ENCODE measurements around the gene SLC4A1AP.
"Not testable (repeated sequence)": the region's sequence is repeated elsewhere in the genome, so short reads cannot be mapped to it uniquely, and the experiment has no call there.

Gene SLC4A1AP

DNA sequence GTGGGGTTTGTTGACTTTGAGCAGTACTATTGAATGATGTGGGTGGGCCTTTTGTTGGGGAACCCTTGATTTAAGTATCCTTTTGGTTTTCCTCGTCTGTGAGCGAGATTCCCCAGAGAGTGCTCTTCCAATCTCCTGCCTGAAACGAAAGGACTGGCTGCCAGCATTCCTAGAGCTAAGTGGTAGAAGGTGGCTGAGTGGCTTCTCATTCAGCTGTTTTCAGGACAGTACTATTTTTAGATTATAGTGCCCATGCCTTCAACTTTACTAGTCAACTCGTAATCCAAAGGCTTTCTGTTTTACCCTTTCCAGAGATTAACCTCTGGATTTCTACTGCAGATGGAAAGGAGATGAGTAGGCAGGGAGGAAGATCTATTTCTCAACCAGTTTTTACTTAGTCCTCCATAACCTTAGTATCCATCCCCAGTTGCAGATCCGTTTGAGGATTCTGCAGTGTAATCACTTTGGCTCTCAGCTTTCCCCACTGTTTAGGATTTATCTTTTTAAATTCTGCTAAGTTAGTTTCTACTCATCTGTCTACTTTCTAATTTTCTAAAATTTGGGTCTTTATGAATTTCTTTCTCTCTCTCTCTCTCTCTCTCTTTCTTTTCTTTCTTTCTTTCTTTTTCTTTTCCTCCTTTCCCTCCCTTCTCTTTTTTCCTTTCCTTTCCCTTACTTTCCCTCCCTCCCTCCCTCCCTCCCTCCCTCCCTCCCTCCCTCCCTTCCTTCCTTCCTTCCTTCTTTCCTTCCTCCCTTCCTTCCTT, 9.2 kb downstream of the SLC4A1AP start:
- Histone ChIP-seq H4K20me1 (ENCODE audit: insufficient read depth, low read length) (no peaks in the 10 kb centered on the region), H3K4me1 (ENCODE audit: low read length) (no peaks in the 10 kb centered on the region), H3K36me3 (replicated peaks; ENCODE audit: low read depth, low read length) (peaks cover 24% of the 10 kb centered on the region), H3K4me2 (ENCODE audit: low read length) (no peak overlapping the region), H2AFZ (ENCODE audit: low read depth, low read length) (no peak overlapping the region), H3K27ac (ENCODE audit: low read length) (no peak overlapping the region), H3K9ac (ENCODE audit: low read length) (no peak overlapping the region), H3K27me3 (ENCODE audit: low read depth, low read length) (no peaks in the 10 kb centered on the region), H3K4me3 (ENCODE audit: low read length) (no peak overlapping the region), H3K79me2 (ENCODE audit: low read length) (no peaks in the 10 kb centered on the region), H3K9me3 (ENCODE audit: insufficient read depth, low read length) (no peaks in the 10 kb centered on the region)
- no peak for TF ChIP-seq EZH2phosphoT487 (IDR thresholded peaks at IDR 0.05; ENCODE audit: low read depth)
- TF ChIP-seq CTCF (IDR thresholded peaks at IDR 0.05; ENCODE audit: low read depth, low read length), result no peak

DNA sequence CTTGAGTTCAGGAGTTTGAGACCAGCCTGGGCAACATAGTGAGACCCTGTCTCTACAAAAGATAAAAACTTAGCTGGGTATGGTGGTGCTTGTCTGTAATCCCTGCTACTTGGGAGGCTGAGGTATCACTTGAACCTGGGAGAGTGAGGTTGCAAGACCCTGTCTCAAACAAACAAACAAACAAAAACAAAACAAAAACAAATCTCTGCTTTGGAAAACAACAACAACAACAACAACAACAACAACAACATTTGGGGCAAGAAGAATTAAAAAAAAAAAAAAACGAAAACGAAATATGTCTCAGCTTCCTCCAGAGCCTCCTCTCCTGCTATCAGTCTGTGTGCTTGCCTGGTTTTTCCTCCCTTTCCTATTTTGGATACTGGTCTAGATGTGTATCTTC, 16.9 kb downstream of the SLC4A1AP start:
- H3K4me2 ChIP-seq (ENCODE audit: low read length), result no peak overlapping the region
- H3K36me3 ChIP-seq (replicated peaks; ENCODE audit: low read depth, low read length), result peaks cover 22% of the 10 kb centered on the region
- H2AFZ ChIP-seq (ENCODE audit: low read depth, low read length), result no peak overlapping the region
- no peak overlapping the region for H3K9ac ChIP-seq (ENCODE audit: low read length)
- TF ChIP-seq EZH2phosphoT487 (IDR thresholded peaks at IDR 0.05; ENCODE audit: low read depth) (no peak), CTCF (IDR thresholded peaks at IDR 0.05; ENCODE audit: low read depth, low read length) (no peak)
- H4K20me1 ChIP-seq (ENCODE audit: insufficient read depth, low read length), result no peaks in the 10 kb centered on the region
- no peak overlapping the region for H3K4me3 ChIP-seq (ENCODE audit: low read length)
- no peaks in the 10 kb centered on the region for H3K27me3 ChIP-seq (ENCODE audit: low read depth, low read length)
- no peaks in the 10 kb centered on the region for H3K4me1 ChIP-seq (ENCODE audit: low read length)
- H3K27ac ChIP-seq (ENCODE audit: low read length), result no peak overlapping the region
- no peaks in the 10 kb centered on the region for H3K79me2 ChIP-seq (ENCODE audit: low read length)
- no peaks in the 10 kb centered on the region for H3K9me3 ChIP-seq (ENCODE audit: insufficient read depth, low read length)

- H3K4me1 ChIP-seq (ENCODE audit: low read length), result no peaks in the 10 kb centered on the region
- no peak overlapping the region for H2AFZ ChIP-seq (ENCODE audit: low read depth, low read length)
- H3K9ac ChIP-seq (ENCODE audit: low read length), result no peak overlapping the region
- H3K9me3 ChIP-seq (ENCODE audit: insufficient read depth, low read length), result no peaks in the 10 kb centered on the region
- peaks cover 14% of the 10 kb centered on the region for H3K36me3 ChIP-seq (replicated peaks; ENCODE audit: low read depth, low read length)
- H3K4me2 ChIP-seq (ENCODE audit: low read length), result no peak overlapping the region
- no peak for TF ChIP-seq EZH2phosphoT487 (IDR thresholded peaks at IDR 0.05; ENCODE audit: low read depth)
- no peak for TF ChIP-seq CTCF (IDR thresholded peaks at IDR 0.05; ENCODE audit: low read depth, low read length)
- H3K79me2 ChIP-seq (ENCODE audit: low read length), result no peaks in the 10 kb centered on the region
- no peak overlapping the region for H3K27ac ChIP-seq (ENCODE audit: low read length)
- H3K27me3 ChIP-seq (ENCODE audit: low read depth, low read length), result no peaks in the 10 kb centered on the region
- no peak overlapping the region for H3K4me3 ChIP-seq (ENCODE audit: low read length)
- H4K20me1 ChIP-seq (ENCODE audit: insufficient read depth, low read length), result no peaks in the 10 kb centered on the region
These were observed 18.2 kb downstream of the SLC4A1AP start for GRCh38 chr2:27681841-27682240.

GRCh38 chr2:27682334-27682771, 18.7 kb downstream of the SLC4A1AP start:
- not testable (repeated sequence) for H3K9ac ChIP-seq (ENCODE audit: low read length); H3K9me3 ChIP-seq (ENCODE audit: insufficient read depth, low read length); H3K4me2 ChIP-seq (ENCODE audit: low read length); H4K20me1 ChIP-seq (ENCODE audit: insufficient read depth, low read length); H2AFZ ChIP-seq (ENCODE audit: low read depth, low read length); H3K27me3 ChIP-seq (ENCODE audit: low read depth, low read length); H3K27ac ChIP-seq (ENCODE audit: low read length); H3K4me1 ChIP-seq (ENCODE audit: low read length); H3K79me2 ChIP-seq (ENCODE audit: low read length); H3K4me3 ChIP-seq (ENCODE audit: low read length)
- H3K36me3 ChIP-seq (replicated peaks; ENCODE audit: low read depth, low read length), result peaks cover 11% of the 10 kb centered on the region
